ENCODE results near the gene EIF2B2.

DNA sequence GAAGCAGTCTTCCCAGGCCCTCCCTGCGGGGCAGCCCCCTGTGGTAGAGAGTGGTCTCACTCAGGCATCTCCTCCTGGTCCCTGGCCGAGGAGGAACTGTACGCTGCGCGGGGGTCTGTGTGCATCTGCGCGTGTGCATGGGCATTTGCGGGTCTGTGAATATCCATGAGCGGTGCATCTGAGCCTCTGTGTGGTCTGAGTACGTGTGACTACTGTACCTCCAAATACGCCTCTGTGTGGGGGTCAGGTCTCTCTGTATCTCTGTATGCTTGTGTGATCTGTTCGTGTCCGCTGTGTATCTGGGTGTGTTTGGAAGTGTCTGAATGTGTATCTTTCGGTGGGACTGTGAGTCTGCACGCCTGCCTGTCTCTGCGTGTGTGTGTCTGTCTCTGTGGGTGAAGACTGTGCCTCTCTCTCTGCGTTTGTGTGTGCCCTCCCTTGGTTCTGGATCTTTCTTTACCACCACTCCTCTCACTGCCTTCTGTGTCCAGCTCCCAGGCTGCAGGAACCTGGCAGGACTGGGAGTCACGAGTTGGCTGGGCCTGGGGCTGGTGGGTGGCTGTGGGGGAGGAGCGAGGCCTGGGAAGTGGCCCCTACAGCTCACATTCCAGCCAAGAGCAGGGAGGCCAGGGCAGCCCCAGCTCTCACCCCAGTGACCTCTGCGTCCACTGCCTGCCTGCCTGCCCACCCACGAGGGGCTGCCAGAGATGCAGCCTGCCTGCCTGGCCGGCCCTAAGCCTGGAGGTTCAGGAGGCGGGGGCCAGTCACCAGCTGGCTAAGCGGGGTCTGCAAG is 46.2 kb upstream of the EIF2B2 start:
- TF ChIP-seq CTCF (IDR thresholded peaks at IDR 0.05) (no peak), POLR2A (IDR thresholded peaks at IDR 0.05) (no peak)

Measured in lower leg skin (tissue), 3 donors.